ENCODE data around the gene PIK3R5.

GRCh38 chr17:8935191-8935590, 30.3 kb downstream of the PIK3R5 start:
- TF ChIP-seq CTCF (IDR thresholded peaks at IDR 0.05; ENCODE audit: borderline replicate concordance, extremely low read depth, low read length, poor library complexity, severe bottlenecking) = no peak
- no peak for TF ChIP-seq EZH2 (IDR thresholded peaks at IDR 0.05; ENCODE audit: borderline replicate concordance, low read depth, low read length, severe bottlenecking)

Measured in DND-41 (cell line).